Suprapubic skin (tissue), 4 donors: ENCODE data around the gene NCAN. TPM values are rescaled to one million over a fixed set of nuclear protein-coding genes. Genes with fewer than 3 reads are reported as not detected.
A peak's percentile ranks its signal among the peaks of the same experiment; 100 is the strongest.
"Not testable (repeated sequence)": the region's sequence is repeated elsewhere in the genome, so short reads cannot be mapped to it uniquely, and the experiment has no call there.

ENCODE experiments used
- DNase-seq, 2 donors: peaks; one replicate each; pipeline ENCODE4 v3.0.0-alpha.2; 2019; ENCODE audit warnings: low spot score in 2 of 2
- H3K27ac ChIP-seq: fragments of 200-600 bp; sonication (generic); one replicate; pipeline ENCODE4 v1.5.1; 2019
- H3K27me3 ChIP-seq: fragments of 200-600 bp; sonication (generic); one replicate; pipeline ENCODE4 v1.5.1; 2019
- H3K36me3 ChIP-seq: fragments of 200-600 bp; sonication (generic); one replicate; pipeline ENCODE4 v1.5.1; 2019
- H3K4me1 ChIP-seq: fragments of 200-600 bp; sonication (generic); one replicate; pipeline ENCODE4 v1.5.1; 2019
- H3K4me3 ChIP-seq: fragments of 200-600 bp; sonication (generic); one replicate; pipeline ENCODE4 v1.5.1; 2019; ENCODE audit warnings: mild to moderate bottlenecking
- H3K9me3 ChIP-seq: fragments of 200-600 bp; sonication (generic); one replicate; pipeline ENCODE4 v1.5.1; 2019
- CTCF ChIP-seq, 2 donors: fragments of 200-600 bp in 1 of 2; fragments of 450-650 bp in 1 of 2; sonication (generic) in 1 of 2; IDR thresholded peaks; one replicate each; pipeline ENCODE4 v1.5.1; 2016 to 2019; ENCODE audit warnings: antibody characterized with exemption in 2 of 2, mild to moderate bottlenecking in 1 of 2, moderate library complexity in 1 of 2
- EP300 ChIP-seq: sonication (generic); formaldehyde crosslinking; IDR thresholded peaks from one replicate; pipeline ENCODE4 v1.6.1; 2017; ENCODE audit warnings: antibody characterized with exemption
- POLR2A ChIP-seq, 2 donors: fragments of 450-650 bp; IDR thresholded peaks; one replicate each; pipeline ENCODE4 v1.6.1; 2017; ENCODE audit warnings: antibody characterized with exemption in 2 of 2, mild to moderate bottlenecking in 2 of 2, moderate library complexity in 2 of 2
- POLR2AphosphoS5 ChIP-seq, 3 donors: sonication (generic); formaldehyde crosslinking; IDR thresholded peaks; one replicate each; pipeline ENCODE4 v1.6.1; 2017; ENCODE audit warnings: antibody characterized with exemption in 3 of 3
- WGBS: methylation state at CpG from one replicate; pipeline ENCODE4 v1.1.5; 2018; 5-methylcytosine and 5-hydroxymethylcytosine counted together
- total RNA-seq, 4 donors: library from RNA; depleted of rRNA; stranded (reverse); fragments of >200 nt; gene quantifications; one replicate each; pipeline ENCODE4 v1.1.0, GENCODE V29; 2016

Gene NCAN
- total RNA-seq, 4 donors from 2014 or later: not detected

- peak; percentile 80 to 85 for DNase-seq
- TF ChIP-seq EP300 (no peak), CTCF (IDR thresholded peaks at IDR 0.05) (no peak), POLR2A (IDR thresholded peaks at IDR 0.05) (no peak), POLR2AphosphoS5 (IDR thresholded peaks at IDR 0.05) (no peak)
- 11% methylated on average over 45 of the region's 56 CpGs for whole genome bisulfite sequencing
- Histone ChIP-seq H3K36me3 (no peaks in the 10 kb centered on the region), H3K4me1 (peaks cover 9% of the 10 kb centered on the region), H3K9me3 (no peaks in the 10 kb centered on the region), H3K4me3 (peak within 1 kb of the TSS; percentile 27), H3K27me3 (no peaks in the 10 kb centered on the region), H3K27ac (no peak within 1 kb of the TSS)
Measured at GRCh38 chr19:19170053-19170872, 41.5 kb upstream of the NCAN start, which contains the start of gene MEF2B. Gene MEF2B (minus strand): TSS chr19:19170263. CDS start chr19:19150735, 19,528 bp downstream.

GRCh38 chr19:19170873-19171672 is 40.7 kb upstream of the NCAN start:
- no peaks in the 10 kb centered on the region for H3K27me3 ChIP-seq
- WGBS: 71% methylated on average over 6 of the region's 6 CpGs
- peaks cover 9% of the 10 kb centered on the region for H3K4me1 ChIP-seq
- no peak for TF ChIP-seq POLR2A (IDR thresholded peaks at IDR 0.05)
- no peak for TF ChIP-seq EP300
- no peak for TF ChIP-seq CTCF (IDR thresholded peaks at IDR 0.05)
- DNase-seq: no peak
- peaks cover 3% of the 10 kb centered on the region for H3K36me3 ChIP-seq
- H3K9me3 ChIP-seq: no peaks in the 10 kb centered on the region
- H3K4me3 ChIP-seq: no peak overlapping the region
- H3K27ac ChIP-seq: no peak overlapping the region

- Histone ChIP-seq H3K4me1 (peaks cover 9% of the 10 kb centered on the region), H3K27ac (no peak overlapping the region), H3K27me3 (no peaks in the 10 kb centered on the region), H3K36me3 (peaks cover 12% of the 10 kb centered on the region), H3K9me3 (no peaks in the 10 kb centered on the region), H3K4me3 (no peak overlapping the region)
- 78% methylated on average over 4 of the region's 8 CpGs for WGBS
- DNase-seq: no peak
- TF ChIP-seq CTCF (IDR thresholded peaks at IDR 0.05): no peak
- TF ChIP-seq POLR2AphosphoS5 (IDR thresholded peaks at IDR 0.05): no peak
- TF ChIP-seq EP300: no peak
- TF ChIP-seq POLR2A (IDR thresholded peaks at IDR 0.05): no peak
Measured at GRCh38 chr19:19171821-19172532, 39.8 kb upstream of the NCAN start.

GRCh38 chr19:19173243-19173642 is 38.5 kb upstream of the NCAN start:
- not testable (repeated sequence) for H3K4me1 ChIP-seq, H3K9me3 ChIP-seq, DNase-seq, H3K4me3 ChIP-seq, H3K27me3 ChIP-seq, H3K27ac ChIP-seq
- 88% methylated on average over 5 of the region's 5 CpGs for WGBS
- H3K36me3 ChIP-seq: peaks cover 22% of the 10 kb centered on the region

GRCh38 chr19:19176950-19177349 is 34.8 kb upstream of the NCAN start:
- peaks cover 56% of the 10 kb centered on the region for H3K36me3 ChIP-seq

More at GRCh38 chr19:19176950-19177349, 34.8 kb upstream of the NCAN start:
- Histone ChIP-seq H3K9me3 (no peaks in the 10 kb centered on the region), H3K27me3 (no peaks in the 10 kb centered on the region), H3K4me3 (no peak overlapping the region), H3K27ac (no peak overlapping the region), H3K4me1 (no peaks in the 10 kb centered on the region)
- WGBS: 92% methylated on average over 8 of the region's 8 CpGs
- DNase-seq: no peak
- TF ChIP-seq POLR2AphosphoS5 (IDR thresholded peaks at IDR 0.05): no peak
- no peak for TF ChIP-seq POLR2A (IDR thresholded peaks at IDR 0.05)
- no peak for TF ChIP-seq EP300
